ENCODE measurements around the gene IL2RA. TPM values are rescaled to one million over a fixed set of nuclear protein-coding genes. Genes with fewer than 3 reads are reported as not detected.
"Not testable (repeated sequence)": the region's sequence is repeated elsewhere in the genome, so short reads cannot be mapped to it uniquely, and the experiment has no call there.

Gene IL2RA
- total RNA-seq, 2 donors from 2014 or later = 1,064 to 1,187 TPM

DNA sequence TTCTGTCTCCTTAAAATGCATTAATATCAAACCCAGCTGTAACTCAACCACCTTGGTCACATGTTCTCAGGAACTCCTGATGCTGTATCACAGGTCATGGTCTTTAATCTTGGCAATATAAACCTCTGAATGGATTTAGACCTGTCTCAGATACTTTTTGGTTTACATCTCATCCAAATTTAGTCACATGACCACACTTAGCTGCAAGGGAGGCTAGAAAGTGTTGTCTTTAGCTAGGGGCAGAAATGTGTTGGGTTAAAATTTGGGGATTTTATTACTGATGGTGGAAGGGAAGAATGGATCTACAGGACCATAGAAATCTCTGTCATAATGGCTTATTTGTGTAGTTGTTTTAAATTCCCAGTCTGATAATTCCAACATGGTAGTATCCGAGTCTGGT, 55.2 kb downstream of the IL2RA start:
- H3K27ac Mint-ChIP-seq = peak overlapping the region; percentile 5 to 90
- H3K4me1 Mint-ChIP-seq (ENCODE audit: low read depth in 2 of 2) = peaks cover 46 to 51% of the 10 kb centered on the region in 2 donors
- H3K27me3 Mint-ChIP-seq = peaks cover 2 to 16% of the 10 kb centered on the region in 2 donors
- DNase-seq (ENCODE audit: low spot score) = no peak
- ATAC-seq = no peak
- no peak overlapping the region for H3K4me3 Mint-ChIP-seq
- H3K36me3 Mint-ChIP-seq = peaks cover 9% of the 10 kb centered on the region
- H3K9me3 Mint-ChIP-seq = peaks cover 3% of the 10 kb centered on the region

DNA sequence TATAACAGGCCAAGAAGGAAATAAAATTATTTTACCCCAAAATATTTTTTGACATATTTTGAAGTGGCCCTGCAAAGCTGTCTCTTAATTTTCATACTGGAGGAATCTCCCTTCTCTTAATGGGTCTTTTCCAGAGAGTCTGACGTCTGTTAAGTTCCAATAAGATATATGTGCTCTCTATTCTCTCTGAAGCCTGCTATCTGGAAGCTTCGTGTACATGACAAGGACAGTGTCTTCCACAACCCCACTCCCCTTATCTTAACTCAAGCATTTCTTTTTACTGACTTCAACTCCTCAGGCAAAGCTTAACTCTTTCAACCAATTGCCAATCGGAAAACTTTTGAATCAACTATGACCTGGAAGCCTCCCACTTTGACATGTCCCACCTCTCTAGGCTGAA, 55.6 kb downstream of the IL2RA start:
- H3K36me3 Mint-ChIP-seq = peaks cover 4% of the 10 kb centered on the region
- peak overlapping the region in 1 of 2 donors; percentile 5 for H3K27ac Mint-ChIP-seq
- H3K4me1 Mint-ChIP-seq (ENCODE audit: low read depth in 2 of 2) = peaks cover 42 to 48% of the 10 kb centered on the region in 2 donors
- no peak overlapping the region for H3K4me3 Mint-ChIP-seq
- H3K9me3 Mint-ChIP-seq = no peaks in the 10 kb centered on the region
- peaks cover 2 to 11% of the 10 kb centered on the region in 2 donors for H3K27me3 Mint-ChIP-seq
- no peak for ATAC-seq
- no peak for DNase-seq (ENCODE audit: low spot score)

DNA sequence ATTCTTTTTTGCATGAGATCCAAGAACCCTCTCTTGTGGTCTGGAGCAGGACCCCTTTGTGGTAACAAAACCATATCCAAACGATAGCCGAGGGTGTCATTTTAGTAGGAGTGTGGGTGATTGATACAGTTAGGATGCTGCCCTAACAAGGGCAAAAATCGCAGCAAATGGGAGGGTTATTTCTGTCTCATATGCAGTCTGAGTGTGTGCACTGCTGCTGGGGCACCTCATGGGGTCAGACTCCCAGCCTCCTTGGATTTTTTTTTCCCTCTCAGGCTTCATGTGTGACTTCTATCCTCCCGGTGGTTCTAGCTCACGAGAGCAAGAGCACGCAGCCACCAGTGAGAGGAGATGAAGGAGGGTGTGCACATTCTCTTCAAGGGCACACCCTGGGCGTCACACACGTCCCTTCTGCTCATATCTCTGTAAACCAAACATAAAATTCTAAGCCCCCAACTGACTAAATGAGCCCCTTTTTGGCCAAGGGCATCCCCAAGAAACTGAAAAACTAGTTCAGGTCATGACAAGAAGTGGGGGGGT, 56.2 kb downstream of the IL2RA start:
- Mint-ChIP-seq H3K27me3 (peaks cover 2 to 12% of the 10 kb centered on the region in 2 donors), H3K4me1 (ENCODE audit: low read depth in 2 of 2) (peaks cover 36 to 44% of the 10 kb centered on the region in 2 donors), H3K4me3 (no peak overlapping the region), H3K36me3 (peaks cover 4% of the 10 kb centered on the region), H3K9me3 (no peaks in the 10 kb centered on the region), H3K27ac (no peak overlapping the region)
- DNase-seq (ENCODE audit: low spot score) = no peak
- no peak for ATAC-seq

DNA sequence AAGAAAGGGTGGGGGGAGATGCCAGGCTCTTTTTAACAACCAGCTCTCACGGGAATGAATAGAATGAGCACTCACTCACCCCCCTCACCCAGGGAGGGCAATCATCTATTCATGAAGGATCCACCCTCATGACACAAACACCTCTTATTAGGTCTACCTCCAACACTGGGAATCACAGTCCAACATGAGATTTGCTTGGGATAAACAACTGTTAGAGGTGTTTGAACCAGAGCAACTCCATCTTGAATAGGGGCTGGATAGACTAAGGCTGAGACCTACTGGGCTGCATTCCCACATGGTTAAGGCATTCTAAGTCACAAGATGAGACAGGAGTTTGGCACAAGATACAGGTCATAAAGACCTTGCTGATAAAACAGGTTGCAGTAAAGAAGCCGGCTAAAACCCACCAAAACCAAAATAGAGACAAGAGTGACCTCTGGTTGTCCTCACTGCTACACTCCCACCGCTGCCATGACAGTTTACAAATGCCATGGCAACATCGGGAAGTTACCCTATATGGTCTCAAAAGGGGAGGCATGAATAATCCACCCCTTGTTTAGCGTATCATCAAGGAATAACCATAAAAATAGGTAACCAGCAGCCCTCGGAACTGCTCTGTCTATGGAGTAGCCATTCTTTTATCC, 56.9 kb downstream of the IL2RA start:
- not testable (repeated sequence) for DNase-seq (ENCODE audit: low spot score); H3K9me3 Mint-ChIP-seq; ATAC-seq; H3K4me3 Mint-ChIP-seq; H3K36me3 Mint-ChIP-seq
- peak overlapping the region; percentile 19 to 30 for H3K27ac Mint-ChIP-seq
- H3K4me1 Mint-ChIP-seq (ENCODE audit: low read depth in 2 of 2) = peaks cover 36 to 49% of the 10 kb centered on the region in 2 donors
- peaks cover 7 to 19% of the 10 kb centered on the region in 2 donors for H3K27me3 Mint-ChIP-seq

DNA sequence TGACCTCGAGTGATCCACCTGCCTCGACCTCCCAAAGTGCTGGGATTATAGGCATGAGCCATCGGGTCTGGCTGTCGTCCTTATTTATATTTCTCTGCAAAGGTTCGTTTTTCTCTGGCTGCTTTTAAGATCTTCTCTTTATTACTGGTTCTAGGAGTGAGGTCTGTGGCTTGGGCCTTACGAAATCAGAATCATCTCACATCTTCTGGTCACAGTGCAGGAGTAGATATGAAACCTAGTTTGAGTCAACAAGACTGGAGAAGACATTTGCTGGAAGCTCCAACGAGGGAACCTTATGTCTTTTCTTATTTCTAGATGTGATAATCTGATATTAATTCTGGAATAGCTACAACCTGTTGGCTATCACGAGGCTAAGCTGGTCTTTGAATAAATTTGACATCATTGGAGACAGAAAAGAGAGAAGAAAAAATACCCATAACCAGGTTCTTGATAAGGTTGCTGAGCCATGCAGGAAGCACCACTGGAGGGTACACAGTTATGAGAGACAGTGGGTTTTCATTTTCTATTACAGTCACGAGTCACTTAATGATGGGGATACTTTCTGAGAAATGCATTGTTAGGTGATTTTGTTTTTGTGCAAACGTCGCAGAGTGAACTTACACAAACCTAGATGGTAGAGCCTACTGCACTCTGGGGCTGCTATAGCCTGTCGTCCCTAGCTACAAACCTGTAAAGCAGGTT, 59.2 kb downstream of the IL2RA start:
- ATAC-seq (peak; percentile 72 to 93), DNase-seq (ENCODE audit: low spot score) (no peak)
- H3K27ac Mint-ChIP-seq = peak overlapping the region; percentile 60 to 65
- H3K9me3 Mint-ChIP-seq = no peaks in the 10 kb centered on the region
- peaks cover 11 to 23% of the 10 kb centered on the region in 2 donors for H3K27me3 Mint-ChIP-seq
- H3K4me3 Mint-ChIP-seq = peak overlapping the region; percentile 65
- peaks cover 4% of the 10 kb centered on the region for H3K36me3 Mint-ChIP-seq
- peaks cover 17 to 33% of the 10 kb centered on the region in 2 donors for H3K4me1 Mint-ChIP-seq (ENCODE audit: low read depth in 2 of 2)

DNA sequence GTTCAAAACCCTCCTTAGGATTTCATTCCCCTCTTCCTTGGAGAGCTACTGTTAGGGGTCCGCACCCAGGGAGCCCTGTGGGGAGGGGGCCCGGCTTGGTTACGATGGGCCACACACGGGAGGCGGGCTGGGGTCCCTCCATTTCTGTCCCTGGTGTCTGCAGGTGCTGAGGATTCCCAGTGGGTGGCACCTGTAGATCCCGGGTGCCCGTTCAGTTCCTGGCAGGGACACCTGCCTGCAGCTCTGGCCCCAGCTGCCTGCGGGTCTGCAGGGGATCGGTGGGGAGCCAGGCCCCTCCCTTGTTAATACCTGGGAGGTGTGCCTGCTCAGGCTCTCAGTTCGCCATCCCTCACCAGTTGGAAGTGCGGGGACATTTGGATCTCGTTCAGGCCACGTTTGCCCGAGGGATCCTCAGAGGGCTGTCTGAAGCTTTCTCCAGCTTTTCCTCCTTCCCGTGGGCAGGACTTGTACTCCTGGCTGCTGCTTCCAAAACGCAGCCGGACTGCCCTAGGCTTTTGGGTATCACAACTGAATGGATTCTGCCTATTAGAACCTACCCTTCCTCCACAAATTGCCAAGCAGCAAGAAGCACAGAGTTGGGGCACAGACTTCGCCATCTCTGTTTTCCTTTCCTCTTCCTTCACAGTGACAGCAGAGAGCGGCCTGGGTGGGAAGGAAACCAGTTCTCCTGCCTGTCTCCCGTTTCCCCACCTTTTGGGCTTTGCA, 62.6 kb downstream of the IL2RA start:
- ATAC-seq (no peak), DNase-seq (ENCODE audit: low spot score) (no peak)
- Mint-ChIP-seq H3K36me3 (no peaks in the 10 kb centered on the region), H3K4me3 (no peak overlapping the region), H3K9me3 (no peaks in the 10 kb centered on the region), H3K4me1 (ENCODE audit: low read depth in 2 of 2) (peaks cover 15 to 28% of the 10 kb centered on the region in 2 donors), H3K27ac (no peak overlapping the region), H3K27me3 (peaks cover 18 to 20% of the 10 kb centered on the region in 2 donors)

DNA sequence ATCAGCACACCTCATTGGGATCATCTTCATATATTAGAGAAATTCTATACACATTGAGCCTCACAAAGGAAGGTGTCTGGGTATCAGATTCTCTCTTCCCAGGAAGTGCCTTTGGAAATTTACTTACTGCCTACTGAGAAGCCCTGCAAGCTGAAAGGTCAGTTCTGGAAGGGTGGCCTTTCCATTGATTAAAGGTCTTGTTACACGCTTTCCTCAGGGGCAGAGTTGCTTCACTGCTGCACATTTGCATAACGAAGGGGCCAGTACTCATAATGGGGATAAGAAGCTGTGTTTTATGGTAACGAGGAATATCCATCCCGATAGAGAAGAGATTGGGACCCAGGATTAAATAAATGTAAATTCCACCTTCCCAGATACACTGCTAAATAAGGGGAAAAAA, 65.5 kb downstream of the IL2RA start:
- DNase-seq (ENCODE audit: low spot score) = no peak
- H3K4me1 Mint-ChIP-seq (ENCODE audit: low read depth in 2 of 2) = peaks cover 2 to 6% of the 10 kb centered on the region in 2 donors
- peaks cover 17% of the 10 kb centered on the region for H3K36me3 Mint-ChIP-seq
- H3K27me3 Mint-ChIP-seq = peaks cover 28 to 42% of the 10 kb centered on the region in 2 donors
- H3K9me3 Mint-ChIP-seq = peaks cover 5% of the 10 kb centered on the region
- H3K27ac Mint-ChIP-seq = no peak overlapping the region
- ATAC-seq = no peak
- H3K4me3 Mint-ChIP-seq = no peak overlapping the region

DNA sequence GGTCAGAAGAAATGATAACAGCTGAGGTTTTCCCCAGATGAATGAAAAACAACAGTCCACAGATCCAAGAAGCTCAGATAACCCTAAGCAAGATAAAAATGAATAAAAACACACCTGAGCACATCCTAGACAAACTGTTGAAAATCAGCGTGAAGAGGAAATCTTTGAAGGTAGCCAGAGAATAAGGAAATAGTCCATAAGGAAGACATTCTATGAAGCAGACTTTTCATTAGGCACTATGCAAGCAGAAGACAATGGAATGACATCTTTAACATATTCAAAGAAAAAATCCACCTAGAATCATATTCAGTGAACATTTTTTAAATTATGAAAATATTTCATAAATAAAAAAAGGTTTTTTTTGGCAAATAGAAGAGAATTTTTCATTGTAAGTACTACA, 69.8 kb downstream of the IL2RA start:
- no peak overlapping the region for H3K27ac Mint-ChIP-seq
- H3K4me3 Mint-ChIP-seq = no peak overlapping the region
- H3K4me1 Mint-ChIP-seq (ENCODE audit: low read depth in 2 of 2) = peaks cover 10 to 12% of the 10 kb centered on the region in 2 donors
- peaks cover 5% of the 10 kb centered on the region for H3K9me3 Mint-ChIP-seq
- H3K27me3 Mint-ChIP-seq = peaks cover 16 to 30% of the 10 kb centered on the region in 2 donors
- peaks cover 22% of the 10 kb centered on the region for H3K36me3 Mint-ChIP-seq
- ATAC-seq = no peak
- DNase-seq (ENCODE audit: low spot score) = no peak

DNA sequence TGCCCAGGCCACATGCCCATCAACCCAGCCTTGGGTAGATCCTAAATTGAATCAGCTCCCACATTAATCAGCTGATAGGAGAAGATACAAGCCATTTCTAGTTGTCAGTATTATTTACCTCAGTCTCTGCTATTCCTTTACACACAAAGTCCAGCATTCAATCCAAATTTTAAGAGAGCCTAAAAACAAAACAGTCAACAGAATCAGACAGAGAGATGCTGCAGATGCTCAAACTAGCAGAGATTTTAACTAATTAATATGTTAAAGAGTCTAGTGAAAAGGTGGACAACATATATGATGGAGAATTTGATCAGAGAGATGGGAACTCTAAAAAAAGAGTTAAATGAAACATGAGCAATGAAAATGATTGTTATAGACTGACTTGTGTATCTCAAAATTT, 70.5 kb downstream of the IL2RA start:
- H3K4me3 Mint-ChIP-seq = no peak overlapping the region
- no peak for DNase-seq (ENCODE audit: low spot score)
- H3K4me1 Mint-ChIP-seq (ENCODE audit: low read depth in 2 of 2) = peaks cover 11 to 13% of the 10 kb centered on the region in 2 donors
- peaks cover 15 to 30% of the 10 kb centered on the region in 2 donors for H3K27me3 Mint-ChIP-seq
- peaks cover 5% of the 10 kb centered on the region for H3K9me3 Mint-ChIP-seq
- H3K36me3 Mint-ChIP-seq = peaks cover 22% of the 10 kb centered on the region
- H3K27ac Mint-ChIP-seq = no peak overlapping the region
- no peak for ATAC-seq

DNA sequence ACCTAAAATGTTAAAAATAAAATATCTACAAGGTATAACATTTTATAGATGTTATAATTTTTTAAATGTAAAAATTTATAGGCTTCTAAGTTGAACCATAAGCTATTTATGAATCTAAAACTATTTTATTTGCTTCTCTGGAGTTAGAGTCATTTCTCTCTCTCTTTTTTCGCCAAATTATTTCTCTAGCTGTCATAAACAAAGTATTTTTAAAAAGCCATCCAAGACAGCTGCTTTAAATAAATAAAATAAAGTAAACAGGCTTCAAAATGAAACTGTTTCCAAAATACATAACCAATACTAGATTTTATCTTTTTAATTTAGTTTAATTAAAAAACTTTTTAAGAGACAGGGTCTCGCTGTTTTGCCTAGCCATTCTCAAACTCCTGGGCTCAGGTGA, 72.4 kb downstream of the IL2RA start:
- H3K4me1 Mint-ChIP-seq (ENCODE audit: low read depth in 2 of 2) = peaks cover 11 to 13% of the 10 kb centered on the region in 2 donors
- no peak overlapping the region for H3K4me3 Mint-ChIP-seq
- H3K27me3 Mint-ChIP-seq = peaks cover 10 to 24% of the 10 kb centered on the region in 2 donors
- no peak overlapping the region for H3K27ac Mint-ChIP-seq
- ATAC-seq = no peak
- H3K36me3 Mint-ChIP-seq = peaks cover 22% of the 10 kb centered on the region
- DNase-seq (ENCODE audit: low spot score) = no peak
- H3K9me3 Mint-ChIP-seq = peaks cover 5% of the 10 kb centered on the region

DNA sequence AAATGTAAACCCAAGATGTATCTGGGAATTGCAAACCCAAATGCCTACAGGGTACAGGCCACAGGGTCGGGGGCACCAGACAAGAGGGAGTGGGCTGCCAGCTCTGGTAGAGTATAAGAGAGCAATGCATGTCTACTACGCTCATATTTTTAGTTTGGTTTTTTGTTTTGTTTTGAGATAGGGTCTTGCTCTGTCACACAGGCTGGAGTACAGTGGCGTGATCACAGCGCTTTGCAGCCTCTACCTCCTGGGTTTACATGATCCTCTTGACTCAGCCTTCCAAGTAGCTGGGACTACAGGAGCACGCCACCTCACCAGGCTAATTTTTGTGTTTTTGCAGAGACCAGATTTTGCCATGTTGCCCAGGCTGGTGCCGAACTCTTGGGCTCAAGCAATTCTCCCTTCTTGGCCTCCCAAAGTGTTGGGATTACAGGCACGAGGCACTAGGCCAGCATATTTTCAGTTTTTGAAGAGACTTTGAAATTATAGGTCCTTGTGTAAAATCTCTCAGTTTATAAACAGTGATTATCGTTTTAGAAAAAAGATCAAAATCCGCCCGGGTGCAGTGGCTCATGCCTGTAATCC, 73.7 kb downstream of the IL2RA start:
- peaks cover 11 to 16% of the 10 kb centered on the region in 2 donors for H3K4me1 Mint-ChIP-seq (ENCODE audit: low read depth in 2 of 2)
- ATAC-seq (no peak), DNase-seq (ENCODE audit: low spot score) (no peak)
- H3K4me3 Mint-ChIP-seq = peak overlapping the region; percentile 61
- peaks cover 5% of the 10 kb centered on the region for H3K9me3 Mint-ChIP-seq
- H3K27me3 Mint-ChIP-seq = peaks cover 10 to 12% of the 10 kb centered on the region in 2 donors
- H3K36me3 Mint-ChIP-seq = peaks cover 16% of the 10 kb centered on the region
- peak overlapping the region; percentile 72 to 93 for H3K27ac Mint-ChIP-seq

DNA sequence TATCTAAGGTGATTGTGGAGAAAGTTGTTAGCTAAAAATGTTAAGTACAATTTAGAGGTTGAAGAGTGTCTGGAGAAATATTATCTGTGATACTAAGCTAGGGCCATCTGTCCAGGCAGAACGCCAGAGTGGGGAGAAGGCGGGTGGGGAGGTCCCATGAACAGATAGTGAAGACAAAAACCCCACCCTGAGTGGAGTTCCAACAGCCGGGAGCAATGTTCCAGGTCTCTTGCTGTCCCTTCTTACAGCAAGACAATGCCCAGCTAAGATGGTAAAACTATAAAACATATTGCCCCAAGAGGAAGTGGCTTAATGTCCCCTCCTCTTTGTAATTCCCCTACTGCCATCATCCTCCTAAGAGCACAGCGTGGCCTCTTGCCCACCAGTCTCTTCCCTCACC, 74.4 kb downstream of the IL2RA start:
- H3K36me3 Mint-ChIP-seq = peaks cover 12% of the 10 kb centered on the region
- H3K9me3 Mint-ChIP-seq = peaks cover 5% of the 10 kb centered on the region
- H3K27me3 Mint-ChIP-seq = peaks cover 8% of the 10 kb centered on the region in 2 donors
- H3K4me3 Mint-ChIP-seq = peak overlapping the region; percentile 61
- ATAC-seq = peak; percentile 77 to 89
- H3K4me1 Mint-ChIP-seq (ENCODE audit: low read depth in 2 of 2) = peaks cover 11 to 16% of the 10 kb centered on the region in 2 donors
- DNase-seq (ENCODE audit: low spot score) = no peak
- peak overlapping the region; percentile 72 to 93 for H3K27ac Mint-ChIP-seq

DNA sequence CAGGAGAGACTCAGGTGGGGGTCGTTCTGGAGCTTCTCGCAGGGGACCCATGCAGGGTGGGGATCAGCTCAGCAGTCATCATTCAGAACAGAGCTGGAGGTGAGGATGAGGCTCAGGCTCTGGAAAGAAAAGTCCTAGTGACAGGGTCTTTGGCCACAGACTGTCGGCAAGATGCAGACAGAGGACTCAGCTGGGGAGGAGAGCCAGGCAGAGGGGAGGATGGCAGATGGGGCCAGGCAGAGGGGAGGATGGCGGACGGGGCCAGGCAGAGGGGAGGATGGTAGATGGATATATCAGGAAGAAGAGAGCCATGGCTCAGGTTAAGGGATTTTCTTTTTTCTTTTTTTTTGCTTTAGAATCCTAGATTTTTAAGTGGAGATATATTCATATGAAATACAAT, 77.1 kb downstream of the IL2RA start:
- H3K36me3 Mint-ChIP-seq = no peaks in the 10 kb centered on the region
- H3K9me3 Mint-ChIP-seq = no peaks in the 10 kb centered on the region
- ATAC-seq (no peak), DNase-seq (ENCODE audit: low spot score) (no peak)
- no peak overlapping the region for H3K4me3 Mint-ChIP-seq
- peaks cover 0 to 3% of the 10 kb centered on the region in 2 donors for H3K27me3 Mint-ChIP-seq
- H3K27ac Mint-ChIP-seq = no peak overlapping the region
- H3K4me1 Mint-ChIP-seq (ENCODE audit: low read depth in 2 of 2) = peaks cover 11 to 23% of the 10 kb centered on the region in 2 donors

Data from natural killer cell treated with Interleukin-12 subunit alpha and Interleukin-12 subunit beta and Interleukin-15 and Interleukin-18, amount 100 ng/mL, for 72 hours (primary cell).